Left ventricle myocardium superior (tissue), 1 donor: Measurements from ENCODE around the gene VAMP8. TPM values are rescaled to one million over a fixed set of nuclear protein-coding genes. Genes with fewer than 3 reads are reported as not detected.
"Not testable (repeated sequence)": the region's sequence is repeated elsewhere in the genome, so short reads cannot be mapped to it uniquely, and the experiment has no call there.

Experiments used
- ATAC-seq: fragments of 200-7000 bp; cut with Tn5 transposase; one replicate; pipeline ENCODE4 v1.9.1; 2020; ENCODE audit warnings: mild to moderate bottlenecking, moderate library complexity
- DNase-seq: peaks from one replicate; pipeline ENCODE4 v3.0.0-alpha.2; 2020
- intact Hi-C: fragments of 100-400 bp; cut with micrococcal nuclease; formaldehyde crosslinking; loops from one replicate; pipeline ENCODE4 v1.11.0; 2022
- long read RNA-seq: library from polyadenylated mRNA; unstranded; transcript quantifications from one replicate; pipeline ENCODE4 v2.0.0, GENCODE V29; 2021
- total RNA-seq: library from RNA; stranded (reverse); fragmentation: NEBNext Ultra II Directional; extraction: Animal tissue kit (Norgen Biotek cat#: 25700); gene quantifications from one replicate; pipeline ENCODE4 v1.2.1, GENCODE V29; 2021
- donor health status: DM: no; HTN: yes; CAD: no; lungs with severe emphysema.

The VAMP8 gene
- total RNA-seq, result 17.1 TPM
- long read RNA-seq, partial matches to known transcripts, result 1 of 5 reads
- long read RNA-seq, other reads (novel, unspliced or antisense), result 1 of 5 reads

GRCh38 chr2:85577386-85578242 is at the start of gene VAMP8:
VAMP8 (plus strand) TSS chr2:85577586; CDS start chr2:85577647, 61 bp downstream.
- intact Hi-C loops, result no loop called here
- DNase-seq (peak; percentile 52), ATAC-seq (peak; percentile 49)

- DNase-seq, result no peak
Observed at GRCh38 chr2:85527787-85528186, 49.6 kb upstream of the VAMP8 start.

GRCh38 chr2:85528355-85528754 is 49.0 kb upstream of the VAMP8 start:
- no peak for ATAC-seq
- no peak for DNase-seq

More at GRCh38 chr2:85527787-85528186, 49.6 kb upstream of the VAMP8 start:
- ATAC-seq, result no peak
- intact Hi-C loops, result no loop called here

GRCh38 chr2:85529809-85530208 is 47.6 kb upstream of the VAMP8 start:
- DNase-seq (no peak), ATAC-seq (no peak)
- intact Hi-C loops, result no loop called here

More at GRCh38 chr2:85528355-85528754, 49.0 kb upstream of the VAMP8 start:
- intact Hi-C loops, result no loop called here

GRCh38 chr2:85531589-85531988 is 45.8 kb upstream of the VAMP8 start:
- ATAC-seq, result no peak
- DNase-seq, result no peak
- intact Hi-C loops, result no loop called here

GRCh38 chr2:85534099-85534498 is 43.3 kb upstream of the VAMP8 start:
- DNase-seq (no peak), ATAC-seq (no peak)
- intact Hi-C loops, result no loop called here

GRCh38 chr2:85534881-85535280 is 42.5 kb upstream of the VAMP8 start:
- ATAC-seq (no peak), DNase-seq (no peak)
- intact Hi-C loops, result no loop called here

GRCh38 chr2:85536479-85536878 is 40.9 kb upstream of the VAMP8 start:
- no peak for DNase-seq
- no peak for ATAC-seq
- intact Hi-C loops, result no loop called here

- intact Hi-C loops, result no loop called here
- DNase-seq (peak; percentile 74), ATAC-seq (peak; percentile 30)
Observed at GRCh38 chr2:85537600-85538506, 39.5 kb upstream of the VAMP8 start.

GRCh38 chr2:85538507-85539360 is 38.7 kb upstream of the VAMP8 start, which contains the start of gene MAT2A:
MAT2A (plus strand) TSS chr2:85539168; CDS start chr2:85539288, 120 bp downstream.
- intact Hi-C loops, result no loop called here
- ATAC-seq (peak; percentile 92), DNase-seq (peak; percentile 96)

GRCh38 chr2:85539361-85540132 is 37.8 kb upstream of the VAMP8 start:
- intact Hi-C loops, result no loop called here
- peak; percentile 62 for ATAC-seq
- peak; percentile 82 for DNase-seq

GRCh38 chr2:85540133-85540648 is 37.2 kb upstream of the VAMP8 start:
- DNase-seq (no peak), ATAC-seq (no peak)
- intact Hi-C loops, result no loop called here

- DNase-seq (no peak), ATAC-seq (no peak)
- intact Hi-C loops, result no loop called here
Observed at GRCh38 chr2:85541262-85541661, 36.1 kb upstream of the VAMP8 start.

GRCh38 chr2:85541753-85542457 is 35.5 kb upstream of the VAMP8 start:
- DNase-seq, result no peak
- ATAC-seq, result no peak
- intact Hi-C loops, result no loop called here

GRCh38 chr2:85542777-85543176 is 34.6 kb upstream of the VAMP8 start:
- no peak for ATAC-seq
- DNase-seq, result no peak
- intact Hi-C loops, result no loop called here

- intact Hi-C loops, result not testable (repeated sequence)
Observed at GRCh38 chr2:85544254-85544691, 33.1 kb upstream of the VAMP8 start.

More at GRCh38 chr2:85544254-85544691, 33.1 kb upstream of the VAMP8 start:
- DNase-seq, ATAC-seq: not testable (repeated sequence)
